SK-N-SH (cell line): ENCODE data around the gene PTTG1IP2.

Experiments
- CHD2 ChIP-seq: fragments of 150-350 bp; IDR thresholded peaks from 2 replicates; pipeline ENCODE4 v1.6.1; 2018; ENCODE audit warnings: low read length; ENCODE audit not compliant: partially characterized antibody
- ELF1 ChIP-seq: IDR thresholded peaks from 2 replicates; pipeline ENCODE4 v1.4.0; 2012
- EP300 ChIP-seq, 2 experiments: IDR thresholded peaks; 2 replicates each; pipeline versions ENCODE4 v1.4.0 to v1.6.1; 2012; ENCODE audit warnings: borderline replicate concordance in 1 of 2, low read depth in 1 of 2, low read length in 1 of 2
- FOSL2 ChIP-seq: IDR thresholded peaks from 2 replicates; pipeline ENCODE4 v1.4.0; 2012; ENCODE audit warnings: low read depth, mild to moderate bottlenecking, moderate library complexity, borderline replicate concordance
- GABPA ChIP-seq: IDR thresholded peaks from 2 replicates; pipeline ENCODE4 v1.4.0; 2012; ENCODE audit warnings: low read depth, mild to moderate bottlenecking
- NFIC ChIP-seq: IDR thresholded peaks from 2 replicates; pipeline ENCODE4 v1.4.0; 2012; ENCODE audit warnings: borderline replicate concordance
- NRF1 ChIP-seq: IDR thresholded peaks from 2 replicates; pipeline ENCODE4 v1.6.1; 2012; ENCODE audit warnings: low read depth, mild to moderate bottlenecking, low read length
- POLR2AphosphoS5 ChIP-seq: IDR thresholded peaks from 2 replicates; pipeline ENCODE4 v1.6.1; 2012; ENCODE audit warnings: low read depth, low read length
- REST ChIP-seq: IDR thresholded peaks from 2 replicates; pipeline ENCODE4 v1.6.1; 2012; ENCODE audit warnings: mild to moderate bottlenecking, low read depth, low read length, moderate library complexity
- RFX5 ChIP-seq: IDR thresholded peaks from 2 replicates; pipeline ENCODE4 v1.6.1; 2012; ENCODE audit warnings: mild to moderate bottlenecking, improper control_type of control experiment, low read length
- TF ChIP-seq, protein P1 (sequence below): fragments of 200-600 bp; sonication (generic); IDR thresholded peaks from 2 replicates; pipeline ENCODE4 v1.6.1; 2017; ENCODE audit warnings: antibody characterized with exemption, mild to moderate bottlenecking, moderate library complexity
- TF ChIP-seq, protein P2 (sequence below): IDR thresholded peaks from 2 replicates; pipeline ENCODE4; 2012

GRCh38 chr7:90492250-90492649, 22.8 kb downstream of the PTTG1IP2 start:
- TF ChIP-seq NFIC, result no peak
- TF ChIP-seq NRF1, result no peak
- no peak for TF ChIP-seq POLR2AphosphoS5
- TF ChIP-seq, protein P1, sequence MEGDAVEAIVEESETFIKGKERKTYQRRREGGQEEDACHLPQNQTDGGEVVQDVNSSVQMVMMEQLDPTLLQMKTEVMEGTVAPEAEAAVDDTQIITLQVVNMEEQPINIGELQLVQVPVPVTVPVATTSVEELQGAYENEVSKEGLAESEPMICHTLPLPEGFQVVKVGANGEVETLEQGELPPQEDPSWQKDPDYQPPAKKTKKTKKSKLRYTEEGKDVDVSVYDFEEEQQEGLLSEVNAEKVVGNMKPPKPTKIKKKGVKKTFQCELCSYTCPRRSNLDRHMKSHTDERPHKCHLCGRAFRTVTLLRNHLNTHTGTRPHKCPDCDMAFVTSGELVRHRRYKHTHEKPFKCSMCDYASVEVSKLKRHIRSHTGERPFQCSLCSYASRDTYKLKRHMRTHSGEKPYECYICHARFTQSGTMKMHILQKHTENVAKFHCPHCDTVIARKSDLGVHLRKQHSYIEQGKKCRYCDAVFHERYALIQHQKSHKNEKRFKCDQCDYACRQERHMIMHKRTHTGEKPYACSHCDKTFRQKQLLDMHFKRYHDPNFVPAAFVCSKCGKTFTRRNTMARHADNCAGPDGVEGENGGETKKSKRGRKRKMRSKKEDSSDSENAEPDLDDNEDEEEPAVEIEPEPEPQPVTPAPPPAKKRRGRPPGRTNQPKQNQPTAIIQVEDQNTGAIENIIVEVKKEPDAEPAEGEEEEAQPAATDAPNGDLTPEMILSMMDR, result no peak
- TF ChIP-seq, protein P2, sequence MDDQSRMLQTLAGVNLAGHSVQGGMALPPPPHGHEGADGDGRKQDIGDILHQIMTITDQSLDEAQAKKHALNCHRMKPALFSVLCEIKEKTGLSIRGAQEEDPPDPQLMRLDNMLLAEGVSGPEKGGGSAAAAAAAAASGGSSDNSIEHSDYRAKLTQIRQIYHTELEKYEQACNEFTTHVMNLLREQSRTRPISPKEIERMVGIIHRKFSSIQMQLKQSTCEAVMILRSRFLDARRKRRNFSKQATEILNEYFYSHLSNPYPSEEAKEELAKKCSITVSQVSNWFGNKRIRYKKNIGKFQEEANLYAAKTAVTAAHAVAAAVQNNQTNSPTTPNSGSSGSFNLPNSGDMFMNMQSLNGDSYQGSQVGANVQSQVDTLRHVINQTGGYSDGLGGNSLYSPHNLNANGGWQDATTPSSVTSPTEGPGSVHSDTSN, result no peak
- no peak for TF ChIP-seq EP300 (IDR thresholded peaks at IDR 0.05; ENCODE audit: borderline replicate concordance in 1 of 2, low read depth in 1 of 2, low read length in 1 of 2)
- TF ChIP-seq RFX5, result no peak
- TF ChIP-seq ELF1, result no peak
- TF ChIP-seq CHD2, result no peak
- no peak for TF ChIP-seq FOSL2
- TF ChIP-seq REST, result no peak
- no peak for TF ChIP-seq GABPA
